KMS-11 (cell line): ENCODE measurements around the gene KIF17.

Experiments
- H2AFZ ChIP-seq: fragments of 200-600 bp; sonication (generic); 2 replicates; pipeline ENCODE4 v1.6.1; 2016; ENCODE audit warnings: antibody characterized with exemption, mixed run types, low read depth
- H3K27ac ChIP-seq: fragments of 200-600 bp; sonication (generic); 2 replicates; pipeline ENCODE4 v1.6.1; 2016; ENCODE audit warnings: mild to moderate bottlenecking, mixed run types
- H3K27me3 ChIP-seq: fragments of 200-600 bp; sonication (generic); 2 replicates; pipeline ENCODE4 v1.6.1; 2017; ENCODE audit warnings: mild to moderate bottlenecking, low read depth, mixed run types, moderate library complexity; ENCODE audit not compliant: insufficient read depth
- H3K36me3 ChIP-seq: fragments of 200-600 bp; sonication (generic); 2 replicates; pipeline ENCODE4 v1.6.1; 2017; ENCODE audit warnings: mild to moderate bottlenecking, mixed run types; ENCODE audit not compliant: insufficient read depth
- H3K4me1 ChIP-seq: fragments of 200-600 bp; sonication (generic); 2 replicates; pipeline ENCODE4 v1.6.1; 2016; ENCODE audit warnings: mild to moderate bottlenecking, low read depth, mixed run types; ENCODE audit not compliant: poor library complexity, severe bottlenecking
- H3K4me2 ChIP-seq: fragments of 200-600 bp; sonication (generic); 2 replicates; pipeline ENCODE4 v1.7.0; 2016; ENCODE audit warnings: mild to moderate bottlenecking, mixed run types
- H3K4me3 ChIP-seq: fragments of 200-600 bp; sonication (generic); IDR thresholded peaks from 2 replicates; pipeline ENCODE4 v1.6.1; 2017; ENCODE audit warnings: low read depth, low read length, mixed read lengths; ENCODE audit not compliant: insufficient read depth
- H3K79me2 ChIP-seq: fragments of 200-600 bp; sonication (generic); 2 replicates; pipeline ENCODE4 v1.6.1; 2016; ENCODE audit warnings: low read depth, mixed run types; ENCODE audit not compliant: insufficient read depth
- H3K9ac ChIP-seq: fragments of 200-600 bp; sonication (generic); 2 replicates; pipeline ENCODE4 v1.6.1; 2016; ENCODE audit warnings: mild to moderate bottlenecking, mixed run types
- H4K20me1 ChIP-seq: fragments of 200-600 bp; sonication (generic); 2 replicates; pipeline ENCODE4 v1.6.1; 2016; ENCODE audit warnings: mild to moderate bottlenecking, mixed run types; ENCODE audit not compliant: insufficient read depth
- TF ChIP-seq, protein P1 (sequence below): fragments of 200-600 bp; sonication (generic); conservative IDR thresholded peaks from 2 replicates; pipeline ENCODE4 v1.6.1; 2017; ENCODE audit warnings: low read depth, mild to moderate bottlenecking, antibody characterized with exemption, low read length, moderate library complexity, mixed read lengths

The KIF17 gene

DNA sequence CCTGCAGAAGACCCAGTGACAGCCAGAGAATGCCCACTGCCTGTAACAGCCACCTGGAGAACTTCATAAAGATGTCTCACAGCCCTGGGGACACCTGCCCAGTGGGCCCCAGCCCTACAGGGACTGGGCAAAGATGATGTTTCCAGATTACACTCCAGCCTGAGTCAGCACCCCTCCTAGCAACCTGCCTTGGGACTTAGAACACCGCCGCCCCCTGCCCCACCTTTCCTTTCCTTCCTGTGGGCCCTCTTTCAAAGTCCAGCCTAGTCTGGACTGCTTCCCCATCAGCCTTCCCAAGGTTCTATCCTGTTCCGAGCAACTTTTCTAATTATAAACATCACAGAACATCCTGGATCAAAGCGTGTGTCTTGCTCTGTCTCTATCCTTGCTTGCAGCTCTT is 99.3 kb downstream of the KIF17 start:
- Histone ChIP-seq H4K20me1 (no peaks in the 10 kb centered on the region), H3K4me1 (no peaks in the 10 kb centered on the region), H3K27me3 (peaks cover 17% of the 10 kb centered on the region; the same call in 1 of the 2 replicates), H2AFZ (no peak overlapping the region), H3K36me3 (no peaks in the 10 kb centered on the region), H3K27ac (no peak overlapping the region), H3K4me2 (no peak overlapping the region), H3K9ac (no peak overlapping the region), H3K79me2 (no peaks in the 10 kb centered on the region), H3K4me3 (no peak overlapping the region)
- TF ChIP-seq, protein P1, sequence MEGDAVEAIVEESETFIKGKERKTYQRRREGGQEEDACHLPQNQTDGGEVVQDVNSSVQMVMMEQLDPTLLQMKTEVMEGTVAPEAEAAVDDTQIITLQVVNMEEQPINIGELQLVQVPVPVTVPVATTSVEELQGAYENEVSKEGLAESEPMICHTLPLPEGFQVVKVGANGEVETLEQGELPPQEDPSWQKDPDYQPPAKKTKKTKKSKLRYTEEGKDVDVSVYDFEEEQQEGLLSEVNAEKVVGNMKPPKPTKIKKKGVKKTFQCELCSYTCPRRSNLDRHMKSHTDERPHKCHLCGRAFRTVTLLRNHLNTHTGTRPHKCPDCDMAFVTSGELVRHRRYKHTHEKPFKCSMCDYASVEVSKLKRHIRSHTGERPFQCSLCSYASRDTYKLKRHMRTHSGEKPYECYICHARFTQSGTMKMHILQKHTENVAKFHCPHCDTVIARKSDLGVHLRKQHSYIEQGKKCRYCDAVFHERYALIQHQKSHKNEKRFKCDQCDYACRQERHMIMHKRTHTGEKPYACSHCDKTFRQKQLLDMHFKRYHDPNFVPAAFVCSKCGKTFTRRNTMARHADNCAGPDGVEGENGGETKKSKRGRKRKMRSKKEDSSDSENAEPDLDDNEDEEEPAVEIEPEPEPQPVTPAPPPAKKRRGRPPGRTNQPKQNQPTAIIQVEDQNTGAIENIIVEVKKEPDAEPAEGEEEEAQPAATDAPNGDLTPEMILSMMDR = no peak

DNA sequence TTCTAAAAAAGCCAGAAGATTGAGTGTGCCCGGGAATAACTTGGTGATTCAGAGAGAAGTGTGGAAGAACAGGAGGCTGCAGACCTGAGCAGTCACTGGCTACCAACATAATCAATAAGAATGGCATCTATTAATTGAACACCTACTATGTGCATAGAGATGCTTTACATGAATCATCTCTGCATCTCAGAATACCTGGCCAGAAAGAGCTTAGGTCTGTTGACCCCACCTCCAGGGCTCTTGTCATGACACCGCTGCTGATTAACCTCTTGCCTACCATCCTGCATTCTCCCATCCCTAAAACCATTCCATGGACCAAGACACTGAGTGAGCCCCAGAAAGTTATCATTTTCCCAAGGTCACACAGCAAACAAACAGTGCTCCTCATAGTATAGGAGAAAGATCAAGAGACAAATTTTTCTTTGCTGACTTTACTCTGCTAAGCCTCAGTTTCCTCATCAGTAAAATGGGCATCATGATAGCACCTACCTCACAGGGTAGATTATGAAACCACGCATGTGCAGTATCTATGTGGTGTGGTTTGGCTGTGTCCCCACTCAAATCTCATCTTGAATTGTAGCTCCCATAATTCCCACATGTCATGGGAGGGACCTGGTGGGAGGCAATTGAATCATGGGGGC is 100.8 kb downstream of the KIF17 start:
- Histone ChIP-seq H3K4me1 (no peaks in the 10 kb centered on the region), H2AFZ (no peak overlapping the region), H3K9ac (no peak overlapping the region), H4K20me1 (no peaks in the 10 kb centered on the region), H3K36me3 (no peaks in the 10 kb centered on the region), H3K79me2 (no peaks in the 10 kb centered on the region), H3K27me3 (peaks cover 14% of the 10 kb centered on the region; the same call in 1 of the 2 replicates), H3K27ac (no peak overlapping the region), H3K4me2 (no peak overlapping the region), H3K4me3 (no peak overlapping the region)
- TF ChIP-seq, protein P1 = no peak

DNA sequence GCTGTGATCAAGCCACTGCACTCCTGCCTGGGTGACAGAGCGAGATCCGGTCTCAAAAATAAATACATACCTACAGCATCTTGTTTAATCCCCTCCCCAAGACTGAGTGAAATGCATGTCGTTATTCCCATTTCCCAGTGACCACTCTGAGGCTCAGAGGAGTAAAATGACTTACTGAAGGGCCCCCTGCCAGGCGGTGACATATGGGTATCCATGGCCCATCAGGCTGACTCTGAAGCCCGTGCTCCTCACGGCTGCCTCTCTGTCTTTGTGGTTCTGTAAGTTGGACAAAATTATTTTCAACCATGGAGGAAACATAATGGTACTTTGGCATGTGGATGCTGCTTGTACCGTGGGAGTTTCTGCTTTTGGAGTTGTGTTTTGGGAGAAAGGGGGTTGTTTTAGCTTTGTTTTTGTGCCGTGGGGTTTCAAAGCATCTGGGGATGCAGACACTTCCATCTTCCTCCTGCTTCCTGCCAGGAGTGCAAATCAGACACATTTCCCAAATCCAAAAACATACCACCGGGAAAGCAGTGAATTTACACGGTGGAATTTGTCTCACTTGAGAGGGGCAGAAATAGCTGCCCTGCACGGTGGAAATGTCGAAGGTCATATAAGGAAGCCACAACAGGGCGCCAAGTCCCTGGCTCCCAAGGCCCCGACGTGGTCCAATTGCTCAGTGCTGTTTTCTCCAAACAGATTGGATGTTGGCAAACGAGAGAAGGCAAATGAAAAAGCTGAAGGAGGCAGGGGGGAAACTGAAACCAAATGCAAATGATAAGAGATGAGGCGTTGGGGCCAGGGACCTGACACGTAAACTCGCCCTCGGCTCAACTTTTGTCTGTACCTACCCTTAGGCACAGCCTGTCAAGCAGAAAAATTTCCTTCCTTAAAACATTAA is 101.6 kb downstream of the KIF17 start:
- TF ChIP-seq, protein P1 = no peak
- Histone ChIP-seq H4K20me1 (no peaks in the 10 kb centered on the region), H3K36me3 (no peaks in the 10 kb centered on the region), H3K4me1 (no peaks in the 10 kb centered on the region), H3K79me2 (no peaks in the 10 kb centered on the region), H3K4me2 (no peak overlapping the region), H3K27me3 (peaks cover 14% of the 10 kb centered on the region; the same call in 1 of the 2 replicates), H3K27ac (no peak overlapping the region), H3K9ac (no peak overlapping the region), H3K4me3 (no peak overlapping the region), H2AFZ (no peak overlapping the region)

DNA sequence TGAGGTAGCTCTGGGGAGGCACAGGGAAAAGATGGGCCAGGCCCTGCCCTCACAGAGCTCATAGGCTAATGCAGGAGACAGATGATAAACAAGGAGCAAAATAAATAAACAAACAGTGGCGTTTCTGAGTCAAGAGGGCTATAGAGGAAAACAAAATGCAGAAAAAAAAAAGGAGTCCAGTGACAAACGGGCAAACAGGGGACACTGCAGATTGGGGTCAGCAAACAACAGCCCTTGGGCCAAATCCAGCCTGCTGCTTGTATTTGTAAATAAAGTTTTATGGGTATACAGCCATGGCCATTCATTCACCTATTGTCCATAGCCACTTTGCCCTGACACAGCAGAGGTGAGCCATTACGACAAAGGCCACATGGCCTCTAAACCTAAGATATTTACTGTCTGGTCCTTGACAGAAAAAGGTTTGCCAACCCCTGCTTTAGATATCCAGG is 103.7 kb downstream of the KIF17 start:
- H3K4me1 ChIP-seq = no peaks in the 10 kb centered on the region
- no peaks in the 10 kb centered on the region for H3K79me2 ChIP-seq
- H2AFZ ChIP-seq = no peak overlapping the region
- H3K4me2 ChIP-seq = no peak overlapping the region
- no peak overlapping the region for H3K4me3 ChIP-seq
- TF ChIP-seq, protein P1 = no peak
- H3K9ac ChIP-seq = no peak overlapping the region
- H4K20me1 ChIP-seq = no peaks in the 10 kb centered on the region
- H3K27ac ChIP-seq = no peak overlapping the region
- no peaks in the 10 kb centered on the region for H3K36me3 ChIP-seq
- H3K27me3 ChIP-seq = peaks cover 13% of the 10 kb centered on the region; the same call in 1 of the 2 replicates
